IMR-90 (cell line): ENCODE results near the gene FAM43B. TPM values are rescaled to one million over a fixed set of nuclear protein-coding genes. Genes with fewer than 3 reads are reported as not detected.

Source experiments
- ATAC-seq: fragments of 200-7000 bp; cut with Tn5 transposase; 2 replicates; pipeline ENCODE4 v1.9.1; 2020; ENCODE audit warnings: low read depth, mild to moderate bottlenecking, moderate library complexity
- BruUV-seq: library from RNA; stranded (reverse); fragments of 400-500 nt; replicated peaks from 2 replicates; lab custom pipeline; 2021; lab: Mats Ljungman, UMichigan
- CTCF ChIA-PET: fragments of 300-600 bp; formaldehyde crosslinking; extraction: SDS; loops from one replicate; lab custom pipeline; 2021; ENCODE audit warnings: antibody characterized with exemption; lab: Yijun Ruan, JAX
- POLR2A ChIA-PET: fragments of 300-600 bp; sonication (Branson Sonifier 250); formaldehyde crosslinking; loops from one replicate; lab custom pipeline; 2022; ENCODE audit warnings: antibody characterized with exemption; ENCODE audit not compliant: unreplicated experiment; lab: Charles Lee
- DNase-seq: peaks from one replicate; pipeline ENCODE4 v3.0.0; 2013
- H2AFZ ChIP-seq: replicated peaks from 2 replicates; pipeline ENCODE3; 2013; ENCODE audit warnings: low read length, mild to moderate bottlenecking; ENCODE audit not compliant: poor library complexity
- H2AK5ac ChIP-seq: 2 replicates; pipeline ENCODE4 v1.6.1; 2013; ENCODE audit warnings: low read depth, low read length, inconsistent platforms
- H2AK9ac ChIP-seq: replicated peaks from 2 replicates; pipeline ENCODE3; 2013; ENCODE audit warnings: mild to moderate bottlenecking, low read depth, low read length, moderate library complexity; ENCODE audit not compliant: poor library complexity
- H2BK120ac ChIP-seq: 2 replicates; pipeline ENCODE4 v1.6.1; 2013; ENCODE audit warnings: low read depth, low read length, inconsistent platforms
- H2BK15ac ChIP-seq: 3 replicates; pipeline ENCODE4 v1.6.1; 2013; ENCODE audit warnings: low read depth, low read length, inconsistent platforms
- H2BK20ac ChIP-seq: 2 replicates; pipeline ENCODE4 v1.6.1; 2013; ENCODE audit warnings: low read depth, mild to moderate bottlenecking, inconsistent platforms, low read length, moderate library complexity
- H2BK5ac ChIP-seq: 2 replicates; pipeline ENCODE4 v1.6.1; 2013; ENCODE audit warnings: mild to moderate bottlenecking, low read depth, low read length, inconsistent platforms; ENCODE audit not compliant: poor library complexity, severe bottlenecking
- H3K14ac ChIP-seq: replicated peaks from 2 replicates; pipeline ENCODE4 v1.6.1; 2013; ENCODE audit warnings: low read depth, low read length, inconsistent platforms
- H3K18ac ChIP-seq: 2 replicates; pipeline ENCODE4 v1.6.1; 2013; ENCODE audit warnings: low read depth, low read length, control low read depth
- H3K23ac ChIP-seq: 2 replicates; pipeline ENCODE4 v1.6.1; 2013; ENCODE audit warnings: low read depth, low read length, inconsistent platforms
- H3K27ac ChIP-seq: 2 replicates; pipeline ENCODE4 v1.5.1; 2013; ENCODE audit warnings: mild to moderate bottlenecking, control low read depth, low read length; ENCODE audit not compliant: insufficient read depth
- H3K27me3 ChIP-seq: 2 replicates; pipeline ENCODE4 v1.6.1; 2013; ENCODE audit warnings: low read length; ENCODE audit not compliant: control insufficient read depth, insufficient read depth
- H3K36me3 ChIP-seq: 2 replicates; pipeline ENCODE4 v1.6.1; 2013; ENCODE audit warnings: low read length, mixed read lengths; ENCODE audit not compliant: control insufficient read depth, insufficient read depth
- H3K4ac ChIP-seq: 2 replicates; pipeline ENCODE4 v1.6.1; 2013; ENCODE audit warnings: low read depth, low read length, inconsistent platforms
- H3K4me1 ChIP-seq: 2 replicates; pipeline ENCODE4 v1.6.1; 2013; ENCODE audit warnings: low read length, mixed read lengths; ENCODE audit not compliant: control insufficient read depth, insufficient read depth
- H3K4me2 ChIP-seq: 2 replicates; pipeline ENCODE4 v1.6.1; 2013; ENCODE audit warnings: low read depth, mild to moderate bottlenecking, control low read depth, low read length, moderate library complexity
- H3K4me3 ChIP-seq: 2 replicates; pipeline ENCODE4 v1.5.1; 2013; ENCODE audit warnings: low read depth, mild to moderate bottlenecking, control low read depth, low read length, moderate library complexity; ENCODE audit not compliant: insufficient read depth
- H3K56ac ChIP-seq: 2 replicates; pipeline ENCODE4 v1.6.1; 2013; ENCODE audit warnings: low read length, inconsistent platforms; ENCODE audit not compliant: insufficient read depth; ENCODE audit errors: extremely low read depth
- H3K79me1 ChIP-seq, 2 experiments: 2 replicates each; pipeline ENCODE4 v1.6.1; 2013; ENCODE audit warnings: low read length in 2 of 2, inconsistent platforms in 1 of 2, low read depth in 1 of 2
- H3K9ac ChIP-seq: 2 replicates; pipeline ENCODE4 v1.6.1; 2013; ENCODE audit warnings: low read depth, low read length, control low read depth
- H3K9me1 ChIP-seq: 2 replicates; pipeline ENCODE4 v1.6.1; 2013; ENCODE audit warnings: low read length, inconsistent platforms; ENCODE audit not compliant: insufficient read depth
- H3K9me3 ChIP-seq: 2 replicates; pipeline ENCODE4 v1.6.1; 2013; ENCODE audit warnings: low read length; ENCODE audit not compliant: control insufficient read depth, insufficient read depth
- H4K20me1 ChIP-seq: 2 replicates; pipeline ENCODE4 v1.6.1; 2013; ENCODE audit warnings: low read length, inconsistent platforms; ENCODE audit not compliant: insufficient read depth
- H4K5ac ChIP-seq: 2 replicates; pipeline ENCODE4 v1.6.1; 2013; ENCODE audit warnings: mild to moderate bottlenecking, low read depth, low read length, control low read depth
- H4K8ac ChIP-seq, 2 experiments: 2 replicates each; pipeline ENCODE4 v1.6.1; 2013; ENCODE audit warnings: low read depth in 2 of 2, low read length in 2 of 2, control low read depth in 1 of 2, inconsistent platforms in 1 of 2
- H4K91ac ChIP-seq: 2 replicates; pipeline ENCODE4 v1.6.1; 2013; ENCODE audit warnings: low read depth, low read length, inconsistent platforms; ENCODE audit not compliant: insufficient read depth
- BHLHE40 ChIP-seq: fragments of 150-350 bp; IDR thresholded peaks from 2 replicates; pipeline ENCODE4 v1.6.1; 2016; ENCODE audit warnings: mild to moderate bottlenecking, low read depth, low read length
- CEBPB ChIP-seq: IDR thresholded peaks from 2 replicates; pipeline ENCODE4 v1.6.1; 2012; ENCODE audit warnings: low read depth, low read length, improper control_type of control experiment
- ELK1 ChIP-seq: fragments of 150-350 bp; IDR thresholded peaks from 2 replicates; pipeline ENCODE4 v1.6.1; 2016; ENCODE audit warnings: low read depth, mild to moderate bottlenecking, low read length, moderate library complexity, borderline replicate concordance
- MAZ ChIP-seq: IDR thresholded peaks from 2 replicates; pipeline ENCODE4 v1.6.1; 2012; ENCODE audit warnings: low read depth, mild to moderate bottlenecking, low read length, improper control_type of control experiment, moderate library complexity, borderline replicate concordance
- MXI1 ChIP-seq: IDR thresholded peaks from 2 replicates; pipeline ENCODE4 v1.6.1; 2012; ENCODE audit warnings: low read depth, mild to moderate bottlenecking, low read length, moderate library complexity, borderline replicate concordance
- NFE2L2 ChIP-seq: fragments of 150-350 bp; IDR thresholded peaks from 2 replicates; pipeline ENCODE4 v1.6.1; 2016; ENCODE audit warnings: low read depth, mild to moderate bottlenecking, low read length
- POLR2A ChIP-seq: IDR thresholded peaks from 2 replicates; pipeline ENCODE4 v1.6.1; 2012; ENCODE audit warnings: mild to moderate bottlenecking, low read depth, low read length
- RAD21 ChIP-seq: IDR thresholded peaks from 2 replicates; pipeline ENCODE4 v1.6.1; 2012; ENCODE audit warnings: low read length, improper control_type of control experiment
- RCOR1 ChIP-seq: IDR thresholded peaks from 2 replicates; pipeline ENCODE4 v1.6.1; 2012; ENCODE audit warnings: mild to moderate bottlenecking, low read length, improper control_type of control experiment; ENCODE audit not compliant: insufficient replicate concordance
- RFX5 ChIP-seq: IDR thresholded peaks from 2 replicates; pipeline ENCODE4 v1.8.0; 2012; ENCODE audit warnings: low read depth, mild to moderate bottlenecking, low read length, moderate library complexity
- SMC3 ChIP-seq: fragments of 150-350 bp; IDR thresholded peaks from 2 replicates; pipeline ENCODE4 v1.6.1; 2016; ENCODE audit warnings: low read depth, mild to moderate bottlenecking, antibody characterized with exemption, low read length, moderate library complexity
- USF2 ChIP-seq: fragments of 150-350 bp; IDR thresholded peaks from 2 replicates; pipeline ENCODE4 v1.6.1; 2017; ENCODE audit warnings: mild to moderate bottlenecking, antibody characterized with exemption, low read length, low read depth
- WGBS, 2 experiments: methylation state at CpG; one replicate each; pipeline versions ENCODE4 v1.1.5 to v1.1.7; 2013; ENCODE audit warnings: missing lambda C conversion rate in 2 of 2; ENCODE audit not compliant: insufficient read length in 1 of 2; ENCODE audit errors: extremely low coverage in 2 of 2; 5-methylcytosine and 5-hydroxymethylcytosine counted together
- dilution Hi-C: fragments of 300-500 bp; cut with HindIII; formaldehyde crosslinking; loops from one replicate; pipeline ENCODE4 v1.14.3; 2018; ENCODE audit warnings: low sequenced_read_pairs; ENCODE audit not compliant: unreplicated experiment
- in situ Hi-C: fragments of 300-500 bp; cut with MboI; formaldehyde crosslinking; loops from 3 replicates; pipeline ENCODE4 v1.14.3; 2019; ENCODE audit warnings: low sequenced_read_pairs, inconsistent platforms, mixed read lengths
- intact Hi-C: fragments of 100-400 bp; cut with micrococcal nuclease; formaldehyde crosslinking; loops from 2 replicates; pipeline ENCODE4 v1.10.0; 2022
- polyA plus RNA-seq, 3 experiments: library from polyadenylated mRNA; depleted of rRNA; stranded (reverse); fragments of >200 nt; gene quantifications; 2 replicates each; pipeline ENCODE4 v1.2.3, GENCODE V29; 2012; ENCODE audit warnings: low replicate concordance in 1 of 3
- total RNA-seq: library from RNA; depleted of rRNA; stranded (reverse); fragments of >200 nt; gene quantifications from 2 replicates; pipeline ENCODE4 v1.2.3, GENCODE V29; 2012

FAM43B gene
- total and polyA plus RNA-seq, 2 of the 4 experiments (the other 2 are of a cell fraction), result 0.05 TPM; not detected in 1

- TF ChIP-seq MXI1, result no peak
Observed at GRCh38 chr1:20588634-20589225, 36.4 kb downstream of the FAM43B start, which contains the start of gene CDA (continued).

- Histone ChIP-seq H3K23ac (peak overlapping the region; percentile 69), H2BK5ac (peak overlapping the region; percentile 31), H2AK5ac (peak overlapping the region; percentile 30; the same call in 1 of the 2 replicates), H4K20me1 (no peaks in the 10 kb centered on the region), H3K4me2 (peak overlapping the region; percentile 73), H3K27ac (peak overlapping the region; percentile 60), H3K27me3 (peaks cover 4% of the 10 kb centered on the region; the same call in 1 of the 2 replicates), H3K14ac (peak overlapping the region; percentile 58), H3K36me3 (no peaks in the 10 kb centered on the region), H3K9me1 (0 out of 2 replicates have a peak, but pooled peaks cover 3% of the 10 kb centered on the region), H3K18ac (peak overlapping the region; percentile 85), H2BK15ac (peak overlapping the region; percentile 79; the same call in 2 of the 3 replicates), H3K4ac (peak overlapping the region; percentile 82), H3K56ac (no peak overlapping the region), H2BK120ac (peak overlapping the region; percentile 72), H4K5ac (peak overlapping the region; percentile 65), H3K9ac (peak overlapping the region; percentile 17), H2BK20ac (peak overlapping the region; percentile 32), H4K91ac (peak overlapping the region; percentile 73), H3K79me1 (no peaks in the 10 kb centered on the region), H3K4me3 (no peak overlapping the region), H4K8ac (peak overlapping the region; percentile 53 to 79), H3K9me3 (0 out of 2 replicates have a peak, but pooled peaks cover 2% of the 10 kb centered on the region), H2AFZ (peak overlapping the region; percentile 91), H3K4me1 (peaks cover 17% of the 10 kb centered on the region), H2AK9ac (peak overlapping the region; percentile 70)
- ATAC-seq (peak; percentile 92), DNase-seq (peak; percentile 89)
- intact Hi-C loops (no loop called here), in situ Hi-C loops (no loop called here), dilution Hi-C loops (no loop called here)
- no CpG with 5 or more reads among the region's 24 CpGs for WGBS, 2 experiments
- CTCF ChIA-PET, result interaction anchor here (0.6 to 1.6 kb wide), 2 partner anchors 44 to 278 kb away, joined by 3 to 4 read pairs; no protein-coding TSS in a partner anchor
- POLR2A ChIA-PET, result no interaction called here
- BruUV-seq, result no TSS peak
- TF ChIP-seq MXI1 (no peak), RFX5 (no peak), MAZ (0 out of 2 replicates have a peak, but pooled peaks have one; percentile 57), NFE2L2 (no peak), USF2 (no peak), BHLHE40 (0 out of 2 replicates have a peak, but pooled peaks have one; percentile 3), ELK1 (no peak), RAD21 (peak; percentile 24; the same call in 1 of the 2 replicates), SMC3 (no peak), POLR2A (no peak), RCOR1 (peak; percentile 60), CEBPB (peak; percentile 35; the same call in 1 of the 2 replicates)
Observed at GRCh38 chr1:20589331-20590278, 37.2 kb downstream of the FAM43B start.
